ENCODE results near the gene POLA1. TPM values are rescaled to one million over a fixed set of nuclear protein-coding genes. Genes with fewer than 3 reads are reported as not detected.
A peak's percentile ranks its signal among the peaks of the same experiment; 100 is the strongest.
"Not testable (repeated sequence)": the region's sequence is repeated elsewhere in the genome, so short reads cannot be mapped to it uniquely, and the experiment has no call there.

Gene POLA1, protein sequence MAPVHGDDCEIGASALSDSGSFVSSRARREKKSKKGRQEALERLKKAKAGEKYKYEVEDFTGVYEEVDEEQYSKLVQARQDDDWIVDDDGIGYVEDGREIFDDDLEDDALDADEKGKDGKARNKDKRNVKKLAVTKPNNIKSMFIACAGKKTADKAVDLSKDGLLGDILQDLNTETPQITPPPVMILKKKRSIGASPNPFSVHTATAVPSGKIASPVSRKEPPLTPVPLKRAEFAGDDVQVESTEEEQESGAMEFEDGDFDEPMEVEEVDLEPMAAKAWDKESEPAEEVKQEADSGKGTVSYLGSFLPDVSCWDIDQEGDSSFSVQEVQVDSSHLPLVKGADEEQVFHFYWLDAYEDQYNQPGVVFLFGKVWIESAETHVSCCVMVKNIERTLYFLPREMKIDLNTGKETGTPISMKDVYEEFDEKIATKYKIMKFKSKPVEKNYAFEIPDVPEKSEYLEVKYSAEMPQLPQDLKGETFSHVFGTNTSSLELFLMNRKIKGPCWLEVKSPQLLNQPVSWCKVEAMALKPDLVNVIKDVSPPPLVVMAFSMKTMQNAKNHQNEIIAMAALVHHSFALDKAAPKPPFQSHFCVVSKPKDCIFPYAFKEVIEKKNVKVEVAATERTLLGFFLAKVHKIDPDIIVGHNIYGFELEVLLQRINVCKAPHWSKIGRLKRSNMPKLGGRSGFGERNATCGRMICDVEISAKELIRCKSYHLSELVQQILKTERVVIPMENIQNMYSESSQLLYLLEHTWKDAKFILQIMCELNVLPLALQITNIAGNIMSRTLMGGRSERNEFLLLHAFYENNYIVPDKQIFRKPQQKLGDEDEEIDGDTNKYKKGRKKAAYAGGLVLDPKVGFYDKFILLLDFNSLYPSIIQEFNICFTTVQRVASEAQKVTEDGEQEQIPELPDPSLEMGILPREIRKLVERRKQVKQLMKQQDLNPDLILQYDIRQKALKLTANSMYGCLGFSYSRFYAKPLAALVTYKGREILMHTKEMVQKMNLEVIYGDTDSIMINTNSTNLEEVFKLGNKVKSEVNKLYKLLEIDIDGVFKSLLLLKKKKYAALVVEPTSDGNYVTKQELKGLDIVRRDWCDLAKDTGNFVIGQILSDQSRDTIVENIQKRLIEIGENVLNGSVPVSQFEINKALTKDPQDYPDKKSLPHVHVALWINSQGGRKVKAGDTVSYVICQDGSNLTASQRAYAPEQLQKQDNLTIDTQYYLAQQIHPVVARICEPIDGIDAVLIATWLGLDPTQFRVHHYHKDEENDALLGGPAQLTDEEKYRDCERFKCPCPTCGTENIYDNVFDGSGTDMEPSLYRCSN (N-terminal part only)
- total RNA-seq (2014; rRNA removed; shearing (Covaris generic); ENCODE audit: low replicate concordance), result 11.3 and 19.9 TPM in 2 replicates

DNA sequence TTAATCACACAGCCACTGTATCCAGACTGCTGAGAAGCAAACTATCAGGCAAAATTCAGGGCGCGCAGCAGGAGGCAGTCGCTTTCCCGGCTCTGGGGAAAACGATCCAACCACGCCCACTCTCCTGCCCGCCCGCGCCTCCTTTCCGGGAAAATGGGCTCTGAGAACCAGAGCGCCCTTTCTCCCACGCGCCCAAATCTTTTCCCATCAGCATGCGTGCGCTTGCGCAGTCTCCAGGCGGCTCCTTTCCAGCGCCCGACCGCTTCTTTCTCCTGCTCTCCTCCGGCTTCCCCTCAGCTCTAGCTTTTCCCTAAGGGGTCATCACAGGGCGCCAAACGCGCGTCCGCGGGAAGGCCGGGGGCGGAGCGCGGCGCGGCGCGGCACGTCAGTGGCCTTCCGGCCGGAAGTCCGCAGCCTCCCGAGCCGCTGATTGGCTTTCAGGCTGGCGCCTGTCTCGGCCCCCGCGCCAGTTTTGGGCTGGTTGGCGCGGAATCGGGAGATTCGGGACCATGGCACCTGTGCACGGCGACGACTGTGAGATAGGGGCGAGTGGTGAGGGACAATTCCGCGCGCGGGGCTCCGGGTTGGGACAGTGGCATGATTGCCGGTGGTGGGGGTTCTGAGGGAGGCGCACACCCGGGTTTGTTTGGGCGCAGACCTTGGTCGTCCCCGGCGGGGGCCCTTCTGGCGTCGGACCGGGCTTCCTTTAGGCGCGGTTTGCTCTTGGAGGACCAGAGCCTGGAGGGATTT, at the start of gene POLA1:
POLA1 (plus strand) TSS at position 466 of the 750 bp plus-strand sequence; CDS start at position 510, 44 bp downstream.
- H3K36me3 ChIP-seq, result no peaks in the 10 kb centered on the region; the same call in 1 of the 2 replicates
- no peaks in the 10 kb centered on the region for H3K9me3 ChIP-seq

DNA sequence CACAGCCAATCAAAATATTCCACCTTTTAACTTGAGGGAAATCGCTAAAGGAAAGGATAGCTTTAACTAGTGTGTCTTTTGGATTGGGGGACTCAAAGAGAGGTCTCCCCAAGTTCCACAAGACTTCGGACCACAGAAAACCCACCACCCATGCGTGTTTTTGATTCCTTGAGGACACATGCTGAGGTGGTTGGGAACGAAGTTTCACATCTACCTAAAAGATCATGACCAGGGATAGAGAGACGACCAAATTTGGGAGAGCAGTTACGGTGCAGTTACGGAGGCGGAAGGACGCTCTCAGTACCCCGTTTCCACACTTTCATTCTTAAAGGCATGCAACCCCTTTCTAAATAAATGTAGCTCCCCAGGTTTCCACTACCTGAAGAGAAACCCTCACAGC, 47.7 kb upstream of the POLA1 start:
- no peaks in the 10 kb centered on the region for H3K9me3 ChIP-seq
- no peaks in the 10 kb centered on the region for H3K36me3 ChIP-seq
- no peak overlapping the region for H3K4me3 ChIP-seq
- no peaks in the 10 kb centered on the region for H3K27me3 ChIP-seq
- DNase-seq, result no peak

More for the DNA sequence above, at the start of gene POLA1:
- Histone ChIP-seq H3K4me3 (peak within 1 kb of the TSS; percentile 74), H3K27me3 (no peaks in the 10 kb centered on the region)
- peak; percentile 97 for DNase-seq

DNA sequence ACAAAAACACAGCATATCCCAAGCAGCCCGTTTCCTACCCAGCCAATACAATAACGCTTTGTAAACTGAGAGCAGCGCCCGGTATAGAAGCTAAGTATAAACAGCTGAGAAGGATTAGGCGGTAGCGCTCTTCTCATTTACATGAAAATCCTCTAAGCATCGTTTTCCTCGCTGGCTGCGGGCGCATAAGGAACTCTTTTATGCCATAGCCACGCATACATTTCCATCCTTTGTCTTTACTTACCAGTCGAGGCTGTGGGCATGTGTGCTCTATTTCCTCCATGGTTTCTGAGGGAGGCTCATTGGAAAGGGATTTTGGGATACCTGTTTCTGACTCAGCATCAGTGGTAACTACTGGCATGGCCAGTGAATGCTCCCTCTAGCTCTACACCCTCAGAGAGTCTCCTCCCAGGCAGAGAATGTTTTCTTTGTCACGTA, 47.0 kb upstream of the POLA1 start:
- H3K9me3 ChIP-seq, result no peaks in the 10 kb centered on the region
- no peak for DNase-seq
- no peaks in the 10 kb centered on the region for H3K36me3 ChIP-seq
- no peaks in the 10 kb centered on the region for H3K27me3 ChIP-seq
- no peak overlapping the region for H3K4me3 ChIP-seq

DNA sequence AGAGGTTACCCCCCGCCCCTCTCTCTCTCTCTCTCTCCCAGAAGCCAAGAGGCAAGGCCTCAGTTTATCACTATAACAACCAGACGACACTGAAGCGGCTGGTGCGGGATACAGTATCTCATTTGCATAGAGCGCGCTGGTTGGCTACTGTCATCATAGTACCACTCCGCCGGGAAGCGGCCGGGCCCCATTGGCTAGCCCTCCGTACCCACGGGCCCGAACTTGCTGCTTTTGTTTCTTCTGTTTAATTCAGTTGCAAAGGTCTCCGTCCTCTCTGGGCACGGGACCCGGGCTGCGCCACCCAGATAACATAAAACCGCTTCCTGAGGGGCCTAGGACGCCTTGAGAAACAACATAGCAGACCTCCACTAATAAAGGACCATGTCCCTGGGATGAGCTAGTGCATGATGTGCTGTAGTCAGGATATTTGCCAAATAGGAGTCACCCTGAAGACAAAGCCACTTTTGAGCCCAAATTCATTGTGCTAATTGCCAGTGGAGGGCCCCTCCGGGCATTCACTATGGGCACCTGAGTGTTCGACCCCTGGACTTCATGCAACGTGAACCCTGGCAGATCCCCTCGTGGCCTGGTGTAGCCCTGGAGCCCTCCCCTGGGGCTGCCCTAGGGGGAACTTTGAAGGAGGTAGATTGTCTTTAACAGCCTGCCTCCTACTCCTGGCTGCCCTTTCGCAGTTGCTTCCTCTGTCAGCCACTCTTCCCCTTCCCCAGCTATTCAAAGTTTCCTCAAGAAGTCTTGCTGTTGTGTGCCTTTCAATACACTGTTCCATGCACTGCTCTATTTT, 46.3 kb upstream of the POLA1 start, which contains the start of gene PCYT1B:
PCYT1B (minus strand) TSS at position 91 of the 802 bp plus-strand sequence. CDS start 242 bp downstream, outside the sequence.
- Histone ChIP-seq H3K9me3 (no peaks in the 10 kb centered on the region), H3K36me3 (no peaks in the 10 kb centered on the region), H3K4me3 (no peak within 1 kb of the TSS), H3K27me3 (no peaks in the 10 kb centered on the region)
- DNase-seq, result peak; percentile 74

DNA sequence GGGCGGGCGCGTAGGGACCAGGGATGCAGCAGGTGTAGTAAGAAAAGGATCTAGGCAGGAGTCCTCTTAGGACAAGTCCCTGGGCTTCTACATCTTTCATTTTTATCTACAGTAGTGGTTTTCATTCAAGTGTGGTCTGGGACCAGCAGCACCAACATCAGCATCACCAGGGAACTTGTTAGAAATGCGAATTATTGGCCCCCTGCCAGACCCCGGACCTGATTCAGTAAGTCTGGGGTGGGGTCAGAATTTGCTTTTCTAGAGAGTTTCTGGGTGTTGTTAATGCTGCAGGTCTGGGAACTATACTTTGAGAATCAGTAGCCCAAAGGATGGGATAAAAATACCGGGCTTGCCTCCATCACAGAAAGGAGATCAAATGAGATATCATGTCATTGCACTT, 45.2 kb upstream of the POLA1 start:
- Histone ChIP-seq H3K9me3 (no peaks in the 10 kb centered on the region), H3K27me3 (no peaks in the 10 kb centered on the region), H3K4me3 (no peak overlapping the region), H3K36me3 (no peaks in the 10 kb centered on the region)
- no peak for DNase-seq

DNA sequence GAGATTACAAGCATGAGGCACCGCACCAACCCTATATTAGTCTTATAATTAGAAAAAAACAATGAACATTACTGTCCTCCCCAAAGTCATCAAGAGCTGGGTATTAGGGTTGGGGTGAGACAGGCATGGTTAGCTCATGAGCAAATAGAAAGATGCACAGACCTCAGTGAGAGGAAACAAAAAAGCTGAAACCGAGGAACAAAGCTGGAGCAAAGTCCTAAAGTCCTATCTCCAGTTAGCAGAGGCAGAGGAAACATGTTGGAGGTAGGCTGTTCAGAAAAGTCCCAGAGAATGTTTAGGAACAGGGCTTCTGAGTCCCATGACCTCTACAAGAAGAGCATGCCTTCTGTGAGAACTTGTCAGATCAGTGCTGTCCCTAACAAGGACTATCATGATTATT, 41.9 kb upstream of the POLA1 start:
- H3K27me3 ChIP-seq, result no peaks in the 10 kb centered on the region
- H3K9me3 ChIP-seq, result no peaks in the 10 kb centered on the region
- no peak for DNase-seq
- no peak overlapping the region for H3K4me3 ChIP-seq
- H3K36me3 ChIP-seq, result no peaks in the 10 kb centered on the region

DNA sequence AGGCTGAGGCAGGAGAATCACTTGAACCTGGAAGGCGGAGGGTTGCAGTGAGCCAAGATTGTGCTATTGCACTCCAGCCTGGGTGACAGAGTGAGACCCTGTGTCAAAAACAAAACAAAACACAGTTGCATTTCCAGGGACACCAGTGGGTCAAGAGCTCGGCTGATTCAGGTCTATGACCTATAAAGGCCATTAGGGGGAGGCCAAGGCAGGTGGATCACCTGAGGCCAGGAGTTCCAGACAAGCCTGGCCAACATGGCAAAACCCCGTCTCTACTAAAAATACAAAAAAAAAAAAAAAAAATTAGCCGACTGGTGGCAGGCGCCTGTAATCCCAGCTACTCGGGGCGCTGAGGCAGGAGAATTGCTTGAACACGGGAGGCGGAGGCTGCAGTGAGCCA, 38.0 kb upstream of the POLA1 start:
- H3K27me3 ChIP-seq, H3K9me3 ChIP-seq, H3K36me3 ChIP-seq, DNase-seq, H3K4me3 ChIP-seq: not testable (repeated sequence)

DNA sequence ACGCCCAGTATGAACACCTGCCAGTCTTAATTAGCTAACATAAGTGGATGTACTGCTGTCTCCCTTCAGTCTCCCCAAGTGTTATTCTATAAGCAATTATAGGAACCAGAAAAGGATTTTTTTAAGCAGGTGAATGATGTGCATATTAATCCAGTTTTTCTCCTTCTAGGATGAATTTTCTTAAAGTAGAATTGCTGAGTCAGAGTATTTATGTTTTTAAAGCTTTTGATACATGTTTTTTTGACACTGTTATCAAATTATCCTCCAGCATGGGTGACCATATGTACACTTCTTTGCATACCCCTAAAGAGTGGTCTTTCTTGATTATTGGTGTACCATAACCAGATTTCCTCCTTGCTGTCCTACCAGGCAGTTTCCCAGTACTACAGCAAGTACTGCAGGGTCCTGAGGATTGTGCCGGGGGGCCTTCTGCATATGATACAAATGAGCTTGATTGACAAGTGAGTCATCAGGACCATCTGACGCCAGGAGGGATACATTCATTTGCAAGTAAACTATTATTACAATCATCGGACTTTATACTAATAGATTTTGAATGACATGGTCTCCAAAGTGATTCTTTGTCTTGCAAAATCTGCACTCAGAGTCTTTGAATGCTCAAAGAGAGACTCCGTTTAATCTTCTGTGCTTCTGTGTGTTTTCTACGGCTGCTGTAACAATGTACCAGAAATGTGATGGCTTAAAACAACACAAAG, 35.9 kb upstream of the POLA1 start:
- Histone ChIP-seq H3K9me3 (no peaks in the 10 kb centered on the region), H3K27me3 (no peaks in the 10 kb centered on the region), H3K4me3 (no peak overlapping the region), H3K36me3 (no peaks in the 10 kb centered on the region)
- DNase-seq, result no peak

DNA sequence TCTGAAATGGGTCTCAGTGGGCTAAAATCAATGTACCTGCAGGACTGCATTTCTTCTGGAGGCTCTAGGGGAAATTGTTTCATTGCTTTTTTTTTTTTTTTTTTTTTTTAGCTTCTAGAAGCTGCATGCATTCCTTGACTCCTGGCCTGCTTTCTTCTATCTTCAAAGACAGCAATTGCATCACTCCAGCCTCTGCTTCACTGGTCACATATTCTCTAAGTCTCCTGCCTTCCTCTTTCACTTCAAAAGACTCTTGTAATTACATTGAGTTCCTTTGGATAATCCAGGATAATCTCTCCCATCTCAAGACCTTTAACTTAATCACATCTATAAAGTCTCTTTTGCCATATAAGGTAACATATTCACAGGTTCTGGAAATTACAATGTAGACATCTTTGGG, 35.3 kb upstream of the POLA1 start:
- no peak overlapping the region for H3K4me3 ChIP-seq
- no peaks in the 10 kb centered on the region for H3K27me3 ChIP-seq
- H3K36me3 ChIP-seq, result no peaks in the 10 kb centered on the region
- no peak for DNase-seq
- H3K9me3 ChIP-seq, result no peaks in the 10 kb centered on the region

DNA sequence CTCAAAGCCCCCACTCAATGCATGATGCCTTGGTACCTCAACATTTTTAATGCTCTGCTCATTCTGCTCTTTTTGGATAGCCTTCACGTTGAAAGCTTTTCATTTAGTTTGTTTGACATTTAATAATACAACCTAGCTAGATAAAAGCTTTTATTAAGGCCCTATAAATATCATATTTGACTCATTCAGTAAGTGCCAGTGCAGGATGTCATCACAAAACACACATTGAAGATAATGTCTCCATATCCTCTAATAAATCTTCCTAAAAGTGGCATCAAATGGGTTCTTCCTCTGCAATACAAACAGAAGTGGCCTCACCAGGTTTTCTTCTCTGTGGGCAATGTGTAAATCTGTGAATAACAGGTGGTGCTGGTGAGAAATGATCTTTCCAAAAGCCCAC, 34.6 kb upstream of the POLA1 start:
- no peaks in the 10 kb centered on the region for H3K36me3 ChIP-seq
- H3K4me3 ChIP-seq, result no peak overlapping the region
- H3K27me3 ChIP-seq, result no peaks in the 10 kb centered on the region
- DNase-seq, result no peak
- H3K9me3 ChIP-seq, result no peaks in the 10 kb centered on the region

DNA sequence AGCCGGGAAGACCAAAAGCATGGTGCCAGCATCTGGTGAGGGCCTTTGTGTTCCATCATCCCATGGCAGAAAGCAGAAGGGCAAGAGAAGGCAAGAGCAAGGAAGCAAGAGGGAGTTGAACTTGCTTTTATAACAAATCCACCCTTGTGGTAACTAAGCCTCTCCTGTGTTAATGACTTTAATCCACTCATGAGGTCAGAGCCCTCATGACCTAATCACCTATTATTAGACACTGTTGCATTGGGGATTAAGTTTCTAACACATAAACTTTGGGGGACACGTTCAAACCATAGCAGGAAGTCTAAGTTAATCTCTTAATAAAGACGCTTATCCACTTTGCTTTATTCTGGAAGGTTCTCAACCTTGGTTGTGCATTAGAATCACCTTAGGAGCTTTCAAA, 34.1 kb upstream of the POLA1 start:
- no peaks in the 10 kb centered on the region for H3K27me3 ChIP-seq
- H3K36me3 ChIP-seq, result no peaks in the 10 kb centered on the region
- DNase-seq, result no peak
- no peak overlapping the region for H3K4me3 ChIP-seq
- no peaks in the 10 kb centered on the region for H3K9me3 ChIP-seq

DNA sequence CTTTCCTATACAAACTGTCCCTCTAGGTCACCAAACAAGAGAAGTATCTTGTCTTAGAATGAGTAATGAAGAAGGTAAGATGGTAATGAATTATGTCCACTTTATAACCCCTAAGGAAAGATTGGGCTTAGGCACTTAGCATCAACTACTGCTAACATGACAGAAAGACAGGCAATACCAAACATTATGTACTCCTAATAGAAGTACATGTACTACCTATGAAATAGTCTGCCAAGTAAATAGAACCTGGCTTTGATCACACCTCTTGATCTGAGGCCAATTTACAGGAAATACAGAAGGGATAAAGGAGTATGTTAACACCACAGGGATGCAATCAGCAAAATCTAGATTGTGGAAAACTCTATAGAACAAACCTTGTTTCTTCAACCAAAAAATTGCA, 32.4 kb upstream of the POLA1 start:
- Histone ChIP-seq H3K36me3 (no peaks in the 10 kb centered on the region), H3K4me3 (no peak overlapping the region), H3K9me3 (no peaks in the 10 kb centered on the region), H3K27me3 (no peaks in the 10 kb centered on the region)
- DNase-seq, result no peak

DNA sequence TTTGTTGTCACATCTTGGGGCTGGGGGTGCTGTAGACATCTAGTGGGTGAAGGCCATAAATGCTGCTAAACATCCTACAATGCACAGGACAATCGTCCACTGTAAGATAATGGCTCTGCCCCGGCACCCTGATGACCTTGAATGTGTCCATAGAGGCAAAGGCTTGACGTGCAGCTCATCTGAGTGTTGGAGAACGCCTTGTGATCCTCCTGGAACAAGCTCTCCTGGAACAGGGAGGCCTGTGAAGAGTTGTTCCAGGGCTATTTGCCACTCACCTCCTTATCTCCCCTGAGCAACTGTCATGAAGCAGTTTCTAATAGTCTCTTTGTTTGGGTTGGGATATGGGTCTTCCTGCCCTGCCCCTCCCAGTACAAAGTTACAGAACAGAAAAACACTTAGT, 31.4 kb upstream of the POLA1 start:
- no peak for DNase-seq
- no peaks in the 10 kb centered on the region for H3K36me3 ChIP-seq
- no peak overlapping the region for H3K4me3 ChIP-seq
- H3K9me3 ChIP-seq, result no peaks in the 10 kb centered on the region
- H3K27me3 ChIP-seq, result no peaks in the 10 kb centered on the region

DNA sequence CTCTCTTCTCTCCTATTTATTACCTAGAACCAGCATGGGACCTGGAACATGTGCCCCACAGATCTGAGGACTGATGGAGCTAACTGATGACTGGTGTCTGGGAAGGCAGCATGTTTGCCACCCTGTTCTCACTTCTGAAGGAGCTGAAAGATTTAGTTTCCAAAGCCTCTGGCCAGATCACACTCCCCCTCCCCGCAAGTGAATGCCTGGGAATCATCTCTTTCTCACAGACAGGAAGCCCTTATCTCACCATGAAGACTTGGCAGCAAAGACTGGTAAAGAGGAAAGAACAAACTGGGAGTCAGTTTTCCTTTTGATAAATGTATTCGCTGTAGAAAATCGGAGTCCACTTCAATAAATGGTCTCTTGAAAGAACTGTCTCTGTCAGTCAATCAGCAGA, 25.6 kb upstream of the POLA1 start:
- no peaks in the 10 kb centered on the region for H3K9me3 ChIP-seq
- H3K36me3 ChIP-seq, result no peaks in the 10 kb centered on the region
- H3K4me3 ChIP-seq, result no peak overlapping the region
- H3K27me3 ChIP-seq, result no peaks in the 10 kb centered on the region
- no peak for DNase-seq

DNA sequence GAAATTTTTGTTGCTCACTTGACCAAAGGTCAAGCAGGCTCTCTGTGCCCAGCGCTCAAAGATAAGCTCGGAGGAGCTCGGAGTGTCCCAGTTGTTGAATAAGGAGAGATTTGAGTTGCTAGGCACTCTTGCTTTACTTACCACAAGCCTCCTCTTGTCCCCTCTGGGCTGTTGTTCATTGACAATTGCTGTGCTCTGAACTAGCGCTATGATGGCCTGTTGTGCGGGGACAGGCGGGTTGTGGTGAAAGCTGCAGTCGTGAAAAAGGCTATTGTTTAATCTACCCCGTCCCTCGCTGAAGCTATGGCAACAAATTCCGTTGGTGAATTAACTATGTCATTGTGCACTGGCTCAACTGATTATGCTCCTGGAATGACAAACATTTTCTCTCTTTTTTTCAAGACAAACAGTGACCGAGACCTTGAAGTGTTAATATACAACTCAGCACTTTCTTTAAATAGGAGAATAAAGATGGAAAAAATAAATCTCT, 21.0 kb upstream of the POLA1 start:
- no peaks in the 10 kb centered on the region for H3K9me3 ChIP-seq
- H3K27me3 ChIP-seq, result no peaks in the 10 kb centered on the region
- H3K4me3 ChIP-seq, result no peak overlapping the region
- no peaks in the 10 kb centered on the region for H3K36me3 ChIP-seq
- DNase-seq, result no peak
